Liver (tissue), 9 donors: ENCODE data around the gene MAN2B2. TPM values are rescaled to one million over a fixed set of nuclear protein-coding genes. Genes with fewer than 3 reads are reported as not detected.

Experiments used
- DNase-seq: peaks from one replicate; pipeline ENCODE4 v3.0.0-alpha.2; 2017; ENCODE audit warnings: low spot score
- H3K27ac ChIP-seq, 2 donors: one replicate each; pipeline ENCODE4 v1.7.0; 2013; ENCODE audit warnings: inconsistent platforms in 2 of 2, low read length in 2 of 2, control low read depth in 1 of 2, low read depth in 1 of 2, mild to moderate bottlenecking in 1 of 2
- H3K27me3 ChIP-seq, 4 donors: one replicate each; pipeline versions ENCODE4 v1.6.1 to v1.7.0; 2013; ENCODE audit warnings: low read length in 3 of 4, inconsistent platforms in 1 of 4, mild to moderate bottlenecking in 1 of 4, moderate library complexity in 1 of 4; ENCODE audit not compliant: control insufficient read depth in 4 of 4, insufficient read depth in 4 of 4
- H3K36me3 ChIP-seq, 4 donors: one replicate each; pipeline versions ENCODE4 v1.6.1 to v1.7.0; 2013; ENCODE audit warnings: low read length in 3 of 4, mild to moderate bottlenecking in 3 of 4, low read depth in 1 of 4, moderate library complexity in 1 of 4; ENCODE audit not compliant: control insufficient read depth in 4 of 4, insufficient read depth in 3 of 4
- H3K4me1 ChIP-seq, 4 donors: one replicate each; pipeline versions ENCODE4 v1.6.1 to v1.7.0; 2013; ENCODE audit warnings: low read length in 3 of 4, mild to moderate bottlenecking in 3 of 4, moderate library complexity in 1 of 4; ENCODE audit not compliant: control insufficient read depth in 4 of 4, insufficient read depth in 4 of 4
- H3K4me3 ChIP-seq, 3 donors: one replicate each; pipeline versions ENCODE4 v1.6.1 to v1.7.0; 2013; ENCODE audit warnings: low read length in 3 of 3, control low read depth in 1 of 3, low read depth in 1 of 3, mild to moderate bottlenecking in 1 of 3
- H3K9ac ChIP-seq, 2 donors: one replicate each; pipeline ENCODE4 v1.7.0; 2013; ENCODE audit warnings: low read length in 2 of 2, mild to moderate bottlenecking in 2 of 2, moderate library complexity in 2 of 2, control low read depth in 1 of 2, low read depth in 1 of 2
- H3K9me3 ChIP-seq, 4 donors: one replicate each; pipeline versions ENCODE4 v1.6.1 to v1.7.0; 2013; ENCODE audit warnings: low read length in 3 of 4; ENCODE audit not compliant: control insufficient read depth in 4 of 4
- CTCF ChIP-seq: fragments of 150-350 bp; IDR thresholded peaks from 2 replicates; pipeline ENCODE4 v1.5.1; 2017; ENCODE audit warnings: improper control_type of control experiment, low read depth, low read length; ENCODE audit not compliant: missing input control
- GABPA ChIP-seq, 2 donors: IDR thresholded peaks in 1 of 2; conservative IDR thresholded peaks in 1 of 2; 2 replicates each; pipeline ENCODE4 v1.6.1; 2016; ENCODE audit warnings: antibody characterized with exemption in 2 of 2, mild to moderate bottlenecking in 1 of 2, moderate library complexity in 1 of 2
- JUND ChIP-seq, 2 donors: IDR thresholded peaks; 2 replicates each; pipeline ENCODE4 v1.6.1; 2016; ENCODE audit warnings: antibody characterized with exemption in 2 of 2
- NR2F2 ChIP-seq: IDR thresholded peaks from 2 replicates; pipeline ENCODE4 v1.6.1; 2016; ENCODE audit warnings: antibody characterized with exemption
- RAD21 ChIP-seq, 2 donors: IDR thresholded peaks; 2 replicates each; pipeline ENCODE4 v1.6.1; 2016; ENCODE audit warnings: antibody characterized with exemption in 2 of 2, mild to moderate bottlenecking in 2 of 2
- REST ChIP-seq: IDR thresholded peaks from 2 replicates; pipeline ENCODE4 v1.6.1; 2016; ENCODE audit warnings: antibody characterized with exemption, mild to moderate bottlenecking
- RXRA ChIP-seq, 2 donors: IDR thresholded peaks; 2 replicates each; pipeline ENCODE4 v1.6.1; 2017 to 2018; ENCODE audit warnings: antibody characterized with exemption in 2 of 2, mild to moderate bottlenecking in 1 of 2
- SP1 ChIP-seq: IDR thresholded peaks from 2 replicates; pipeline ENCODE4 v1.6.1; 2018; ENCODE audit warnings: antibody characterized with exemption, mild to moderate bottlenecking
- TAF1 ChIP-seq: conservative IDR thresholded peaks from 2 replicates; pipeline ENCODE4 v1.6.1; 2016; ENCODE audit warnings: antibody characterized with exemption, mild to moderate bottlenecking
- WGBS: extraction: QIAGEN DNeasy Blood & Tissue Kit; methylation state at CpG from one replicate; pipeline ENCODE4 v1.1.7; 2013; 5-methylcytosine and 5-hydroxymethylcytosine counted together
- polyA plus RNA-seq, 2 donors: library from polyadenylated mRNA; stranded (reverse) in 1 of 2; unstranded in 1 of 2; fragments of 200-250 nt in 1 of 2; fragments of >200 nt in 1 of 2; fragmentation: Nextera tagmentation in 1 of 2; extraction: Ambion mirVana in 1 of 2; gene quantifications; one replicate each; pipeline versions ENCODE4 v1.2.1 to v1.2.3, GENCODE V29; 2013 to 2015
- total RNA-seq, 2 donors: library from RNA; depleted of rRNA; stranded (reverse); fragments of >200 nt; gene quantifications; one replicate each; pipeline ENCODE4 v1.2.3, GENCODE V29; 2014
- TF ChIP-seq, protein P1 (sequence below): IDR thresholded peaks from 2 replicates; pipeline ENCODE4 v1.6.1; 2016; ENCODE audit warnings: antibody characterized with exemption
- TF ChIP-seq, protein P2 (sequence below): IDR thresholded peaks from 2 replicates; pipeline ENCODE4 v1.6.1; 2016; ENCODE audit warnings: antibody characterized with exemption
- TF ChIP-seq, protein P3 (sequence below): IDR thresholded peaks from 2 replicates; pipeline ENCODE4 v1.6.1; 2016; ENCODE audit warnings: antibody characterized with exemption
- donor health status: healthy.
- donor health status: healthy.
- donor health status: healthy.
- donor health status: healthy.
- donor health status: healthy.

Gene MAN2B2
- total and polyA plus RNA-seq, 4 donors = 14.7 to 29.7 (median 22.5) TPM

- Histone ChIP-seq H3K36me3 (no peaks in the 10 kb centered on the region), H3K4me1 (no peaks in the 10 kb centered on the region), H3K9ac (no peak overlapping the region), H3K9me3 (peaks cover 0 to 3% (median 2%) of the 10 kb centered on the region in 4 donors), H3K27me3 (peaks cover 0 to 2% (median under 1%) of the 10 kb centered on the region in 4 donors), H3K4me3 (no peak overlapping the region), H3K27ac (no peak overlapping the region)
- WGBS = 79% methylated on average over 13 of the region's 13 CpGs
- TF ChIP-seq NR2F2 (no peak), RAD21 (IDR thresholded peaks at IDR 0.05) (no peak), TAF1 (no peak), GABPA (IDR thresholded peaks at IDR 0.05 in 1 of 2, conservative IDR thresholded peaks at IDR 0.05 in 1 of 2) (no peak), CTCF (no peak), REST (no peak), RXRA (IDR thresholded peaks at IDR 0.05) (no peak)
- TF ChIP-seq, protein P1, sequence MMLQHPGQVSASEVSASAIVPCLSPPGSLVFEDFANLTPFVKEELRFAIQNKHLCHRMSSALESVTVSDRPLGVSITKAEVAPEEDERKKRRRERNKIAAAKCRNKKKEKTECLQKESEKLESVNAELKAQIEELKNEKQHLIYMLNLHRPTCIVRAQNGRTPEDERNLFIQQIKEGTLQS = no peak
- TF ChIP-seq, protein P2, sequence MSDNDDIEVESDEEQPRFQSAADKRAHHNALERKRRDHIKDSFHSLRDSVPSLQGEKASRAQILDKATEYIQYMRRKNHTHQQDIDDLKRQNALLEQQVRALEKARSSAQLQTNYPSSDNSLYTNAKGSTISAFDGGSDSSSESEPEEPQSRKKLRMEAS = no peak
- DNase-seq = no peak
These were observed 19.5 kb upstream of the MAN2B2 start for GRCh38 chr4:6555519-6555918.

DNA sequence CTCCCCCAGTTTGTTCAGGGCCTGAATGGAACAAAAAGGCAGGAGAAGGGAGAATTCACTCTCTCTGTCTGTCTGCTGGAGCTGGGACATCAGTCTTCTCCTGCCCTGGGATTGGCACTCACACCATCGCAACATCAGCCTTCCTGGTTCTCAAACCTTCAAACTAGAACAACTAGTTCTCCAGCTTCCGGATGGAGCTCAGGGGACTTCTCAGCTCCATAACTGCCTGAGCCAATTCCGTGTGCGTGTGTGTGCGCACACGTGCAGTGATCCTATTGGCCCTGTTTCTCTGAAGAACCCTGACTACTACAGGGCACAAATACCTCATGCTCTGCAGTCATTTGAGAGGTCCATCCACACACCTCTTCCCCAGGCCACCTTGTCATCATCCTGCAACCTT lies 18.7 kb upstream of the MAN2B2 start:
- TF ChIP-seq, protein P3, sequence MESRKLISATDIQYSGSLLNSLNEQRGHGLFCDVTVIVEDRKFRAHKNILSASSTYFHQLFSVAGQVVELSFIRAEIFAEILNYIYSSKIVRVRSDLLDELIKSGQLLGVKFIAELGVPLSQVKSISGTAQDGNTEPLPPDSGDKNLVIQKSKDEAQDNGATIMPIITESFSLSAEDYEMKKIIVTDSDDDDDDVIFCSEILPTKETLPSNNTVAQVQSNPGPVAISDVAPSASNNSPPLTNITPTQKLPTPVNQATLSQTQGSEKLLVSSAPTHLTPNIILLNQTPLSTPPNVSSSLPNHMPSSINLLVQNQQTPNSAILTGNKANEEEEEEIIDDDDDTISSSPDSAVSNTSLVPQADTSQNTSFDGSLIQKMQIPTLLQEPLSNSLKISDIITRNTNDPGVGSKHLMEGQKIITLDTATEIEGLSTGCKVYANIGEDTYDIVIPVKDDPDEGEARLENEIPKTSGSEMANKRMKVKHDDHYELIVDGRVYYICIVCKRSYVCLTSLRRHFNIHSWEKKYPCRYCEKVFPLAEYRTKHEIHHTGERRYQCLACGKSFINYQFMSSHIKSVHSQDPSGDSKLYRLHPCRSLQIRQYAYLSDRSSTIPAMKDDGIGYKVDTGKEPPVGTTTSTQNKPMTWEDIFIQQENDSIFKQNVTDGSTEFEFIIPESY = no peak
- TF ChIP-seq, protein P1 = no peak
- TF ChIP-seq SP1 (no peak), JUND (IDR thresholded peaks at IDR 0.05) (no peak)
- Histone ChIP-seq H3K27me3 (peaks cover 0 to 5% (median under 1%) of the 10 kb centered on the region in 4 donors), H3K27ac (no peak overlapping the region), H3K4me3 (no peak overlapping the region), H3K9me3 (peaks cover 0 to 3% (median 2%) of the 10 kb centered on the region in 4 donors), H3K36me3 (no peaks in the 10 kb centered on the region), H3K9ac (no peak overlapping the region), H3K4me1 (no peaks in the 10 kb centered on the region)
- no peak for DNase-seq
- 80% methylated on average over 6 of the region's 6 CpGs for WGBS
